Measurements from ENCODE around the gene AKAIN1.
A peak's percentile ranks its signal among the peaks of the same experiment; 100 is the strongest.

The AKAIN1 gene

GRCh38 chr18:5196253-5197031, 615 bp downstream of the AKAIN1 start:
- H3K27ac Mint-ChIP-seq, result no peak overlapping the region
- peak overlapping the region; percentile 47 to 65 (median 59) for H3K4me3 Mint-ChIP-seq
- no peak for TF ChIP-seq CTCF (IDR thresholded peaks at IDR 0.05; ENCODE audit: unreplicated experiment in 3 of 3)

DNA sequence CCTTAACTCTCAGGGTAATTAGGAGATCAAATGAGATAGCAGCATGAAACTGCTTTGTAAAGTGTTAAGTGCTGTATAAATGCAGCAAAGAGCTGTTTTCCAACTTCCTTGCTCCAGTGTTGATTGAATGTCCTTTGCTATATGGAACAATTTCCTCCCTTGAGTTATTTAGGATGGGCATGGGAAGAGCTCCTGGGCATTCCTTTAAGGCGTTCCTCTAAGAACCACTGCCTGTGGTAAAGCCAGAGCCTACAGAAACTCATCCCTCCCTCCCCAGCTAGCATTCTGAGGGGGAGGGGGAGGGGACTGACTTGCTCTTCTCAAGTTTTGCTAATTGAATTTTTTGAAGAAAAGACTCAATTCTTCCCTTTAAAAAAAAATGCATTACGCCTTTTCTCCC, 1.4 kb downstream of the AKAIN1 start:
- TF ChIP-seq CTCF (IDR thresholded peaks at IDR 0.05; ENCODE audit: unreplicated experiment in 3 of 3), result no peak
- Mint-ChIP-seq H3K4me3 (no peak overlapping the region), H3K4me1 (peaks cover 4% of the 10 kb centered on the region), H3K9me3 (no peaks in the 10 kb centered on the region), H3K36me3 (ENCODE audit: low read depth) (no peaks in the 10 kb centered on the region), H3K27ac (no peak overlapping the region), H3K27me3 (ENCODE audit: low read depth) (peaks cover 69% of the 10 kb centered on the region)

More at GRCh38 chr18:5196253-5197031, 615 bp downstream of the AKAIN1 start:
- Mint-ChIP-seq H3K4me1 (peaks cover 4% of the 10 kb centered on the region), H3K27me3 (ENCODE audit: low read depth) (peaks cover 69% of the 10 kb centered on the region), H3K9me3 (no peaks in the 10 kb centered on the region), H3K36me3 (ENCODE audit: low read depth) (no peaks in the 10 kb centered on the region)

- H3K4me1 Mint-ChIP-seq, result no peaks in the 10 kb centered on the region
- TF ChIP-seq CTCF (IDR thresholded peaks at IDR 0.05; ENCODE audit: unreplicated experiment in 3 of 3), result no peak
- H3K27me3 Mint-ChIP-seq (ENCODE audit: low read depth), result no peaks in the 10 kb centered on the region
- no peaks in the 10 kb centered on the region for H3K9me3 Mint-ChIP-seq
- H3K36me3 Mint-ChIP-seq (ENCODE audit: low read depth), result no peaks in the 10 kb centered on the region
- H3K27ac Mint-ChIP-seq, result no peak overlapping the region
- H3K4me3 Mint-ChIP-seq, result no peak overlapping the region
Measured at GRCh38 chr18:5180254-5180653, 16.8 kb downstream of the AKAIN1 start.

DNA sequence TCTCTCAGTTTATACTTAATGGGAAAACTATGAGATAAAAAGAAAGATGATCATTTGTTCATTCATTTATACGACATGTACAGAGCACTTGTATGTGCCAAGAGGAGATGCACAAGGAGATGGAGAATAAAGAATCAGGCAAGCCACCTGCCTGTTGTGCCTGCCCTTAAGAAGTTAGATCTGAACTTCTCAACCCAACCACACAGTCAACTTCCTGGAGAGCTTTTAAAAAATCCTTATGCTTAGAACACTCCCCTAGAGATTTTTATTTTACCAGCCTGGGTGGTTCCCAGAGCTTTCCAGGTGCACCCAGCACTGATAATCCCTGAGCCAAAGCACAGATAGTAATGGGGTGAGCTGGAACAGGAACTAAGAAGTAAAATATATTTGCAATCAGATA, 18.5 kb downstream of the AKAIN1 start:
- Mint-ChIP-seq H3K4me1 (no peaks in the 10 kb centered on the region), H3K36me3 (ENCODE audit: low read depth) (no peaks in the 10 kb centered on the region), H3K27me3 (ENCODE audit: low read depth) (no peaks in the 10 kb centered on the region), H3K9me3 (no peaks in the 10 kb centered on the region), H3K4me3 (no peak overlapping the region), H3K27ac (no peak overlapping the region)
- TF ChIP-seq CTCF (IDR thresholded peaks at IDR 0.05; ENCODE audit: unreplicated experiment in 3 of 3), result no peak

DNA sequence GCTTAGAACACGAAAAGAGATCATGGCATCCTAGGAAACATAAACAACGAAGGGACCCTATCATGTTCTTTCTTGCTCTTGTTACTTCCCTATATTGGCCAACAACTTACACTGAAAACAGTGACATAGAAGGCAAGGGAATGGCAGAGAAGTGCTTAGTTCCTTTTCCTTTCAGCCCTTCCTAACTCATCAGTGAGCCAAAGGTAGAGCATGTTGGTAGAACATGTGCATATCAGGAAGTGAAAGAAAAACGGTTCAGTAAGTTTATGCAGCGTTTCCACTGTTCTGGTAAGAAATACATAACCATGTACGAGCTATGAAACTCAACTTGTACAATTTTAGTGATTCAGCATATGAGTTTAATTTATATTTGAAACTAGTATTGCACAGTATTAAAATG, 21.7 kb downstream of the AKAIN1 start:
- Mint-ChIP-seq H3K4me1 (no peaks in the 10 kb centered on the region), H3K4me3 (no peak overlapping the region), H3K9me3 (no peaks in the 10 kb centered on the region), H3K27me3 (ENCODE audit: low read depth) (no peaks in the 10 kb centered on the region), H3K27ac (no peak overlapping the region), H3K36me3 (ENCODE audit: low read depth) (no peaks in the 10 kb centered on the region)
- TF ChIP-seq CTCF (IDR thresholded peaks at IDR 0.05; ENCODE audit: unreplicated experiment in 3 of 3), result no peak

GRCh38 chr18:5173646-5174045, 23.4 kb downstream of the AKAIN1 start:
- H3K4me1 Mint-ChIP-seq, result no peaks in the 10 kb centered on the region
- no peaks in the 10 kb centered on the region for H3K9me3 Mint-ChIP-seq
- TF ChIP-seq CTCF (IDR thresholded peaks at IDR 0.05; ENCODE audit: unreplicated experiment in 3 of 3), result no peak

More at GRCh38 chr18:5173646-5174045, 23.4 kb downstream of the AKAIN1 start:
- H3K36me3 Mint-ChIP-seq (ENCODE audit: low read depth), result no peaks in the 10 kb centered on the region
- no peak overlapping the region for H3K4me3 Mint-ChIP-seq
- no peak overlapping the region for H3K27ac Mint-ChIP-seq
- H3K27me3 Mint-ChIP-seq (ENCODE audit: low read depth), result no peaks in the 10 kb centered on the region

All from nephron (organoid).